Chondrocyte (in vitro differentiated cells): Measurements from ENCODE around the gene ITGA6. TPM values are rescaled to one million over a fixed set of nuclear protein-coding genes. Genes with fewer than 3 reads are reported as not detected.

Experiments
- DNase-seq: peaks from one replicate; pipeline ENCODE4 v3.0.0; 2021; ENCODE audit warnings: mixed read lengths, low spot score
- H3K27ac Mint-ChIP-seq: one replicate; pipeline ENCODE4 v1.8.0; 2021; ENCODE audit warnings: mild to moderate bottlenecking, moderate library complexity, mixed read lengths; ENCODE audit not compliant: unreplicated experiment
- H3K27me3 Mint-ChIP-seq: 2 replicates; pipeline ENCODE4 v1.8.0; 2021; ENCODE audit warnings: low read depth, mixed read lengths
- H3K36me3 Mint-ChIP-seq: 2 replicates; pipeline ENCODE4 v1.8.0; 2021; ENCODE audit warnings: low read depth, mixed read lengths
- H3K4me1 Mint-ChIP-seq: 2 replicates; pipeline ENCODE4 v1.8.0; 2021; ENCODE audit warnings: low read depth, mild to moderate bottlenecking, mixed read lengths
- H3K4me3 Mint-ChIP-seq: one replicate; pipeline ENCODE4 v1.8.0; 2021; ENCODE audit warnings: mild to moderate bottlenecking, moderate library complexity, mixed read lengths; ENCODE audit not compliant: unreplicated experiment
- H3K9me3 Mint-ChIP-seq: 2 replicates; pipeline ENCODE4 v1.8.0; 2021; ENCODE audit warnings: low read depth, mixed read lengths
- total RNA-seq: library from RNA; stranded (reverse); gene quantifications from 3 replicates; pipeline ENCODE4 v1.2.1, GENCODE V29; 2021
- TF ChIP-seq, protein P1 (sequence below): fragments of 200-600 bp; sonication (generic); IDR thresholded peaks from 2 replicates; pipeline ENCODE4 v1.5.0; 2021; ENCODE audit warnings: antibody characterized with exemption, mild to moderate bottlenecking, moderate library complexity

Gene ITGA6
- total RNA-seq, 1 donor from 2014 or later = 5.0 TPM

DNA sequence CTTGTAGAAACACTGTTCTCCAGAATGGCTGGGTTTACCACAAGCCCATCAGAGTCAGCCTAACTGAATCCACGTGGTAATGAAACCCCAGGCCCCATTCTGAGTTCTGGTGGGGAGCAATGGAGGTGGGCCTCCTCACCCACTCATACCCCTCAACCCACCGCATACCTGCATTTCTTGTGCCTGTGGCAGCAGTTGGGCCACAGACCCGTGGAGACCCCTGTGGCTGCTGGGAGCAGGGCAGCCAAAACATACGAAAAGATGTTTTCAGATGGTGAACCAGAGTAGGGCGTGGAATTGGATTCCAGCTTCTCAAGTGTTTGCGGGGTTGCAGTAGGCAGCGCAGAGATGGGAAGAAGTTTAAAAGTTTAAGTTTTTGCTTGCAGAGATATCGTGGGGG, 51.0 kb downstream of the ITGA6 start:
- H3K4me1 Mint-ChIP-seq = peaks cover 14% of the 10 kb centered on the region
- TF ChIP-seq, protein P1, sequence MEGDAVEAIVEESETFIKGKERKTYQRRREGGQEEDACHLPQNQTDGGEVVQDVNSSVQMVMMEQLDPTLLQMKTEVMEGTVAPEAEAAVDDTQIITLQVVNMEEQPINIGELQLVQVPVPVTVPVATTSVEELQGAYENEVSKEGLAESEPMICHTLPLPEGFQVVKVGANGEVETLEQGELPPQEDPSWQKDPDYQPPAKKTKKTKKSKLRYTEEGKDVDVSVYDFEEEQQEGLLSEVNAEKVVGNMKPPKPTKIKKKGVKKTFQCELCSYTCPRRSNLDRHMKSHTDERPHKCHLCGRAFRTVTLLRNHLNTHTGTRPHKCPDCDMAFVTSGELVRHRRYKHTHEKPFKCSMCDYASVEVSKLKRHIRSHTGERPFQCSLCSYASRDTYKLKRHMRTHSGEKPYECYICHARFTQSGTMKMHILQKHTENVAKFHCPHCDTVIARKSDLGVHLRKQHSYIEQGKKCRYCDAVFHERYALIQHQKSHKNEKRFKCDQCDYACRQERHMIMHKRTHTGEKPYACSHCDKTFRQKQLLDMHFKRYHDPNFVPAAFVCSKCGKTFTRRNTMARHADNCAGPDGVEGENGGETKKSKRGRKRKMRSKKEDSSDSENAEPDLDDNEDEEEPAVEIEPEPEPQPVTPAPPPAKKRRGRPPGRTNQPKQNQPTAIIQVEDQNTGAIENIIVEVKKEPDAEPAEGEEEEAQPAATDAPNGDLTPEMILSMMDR = no peak
- no peaks in the 10 kb centered on the region for H3K27me3 Mint-ChIP-seq
- DNase-seq = no peak
- H3K9me3 Mint-ChIP-seq = no peaks in the 10 kb centered on the region
- H3K4me3 Mint-ChIP-seq = no peak overlapping the region
- H3K27ac Mint-ChIP-seq = no peak overlapping the region
- H3K36me3 Mint-ChIP-seq = no peaks in the 10 kb centered on the region

DNA sequence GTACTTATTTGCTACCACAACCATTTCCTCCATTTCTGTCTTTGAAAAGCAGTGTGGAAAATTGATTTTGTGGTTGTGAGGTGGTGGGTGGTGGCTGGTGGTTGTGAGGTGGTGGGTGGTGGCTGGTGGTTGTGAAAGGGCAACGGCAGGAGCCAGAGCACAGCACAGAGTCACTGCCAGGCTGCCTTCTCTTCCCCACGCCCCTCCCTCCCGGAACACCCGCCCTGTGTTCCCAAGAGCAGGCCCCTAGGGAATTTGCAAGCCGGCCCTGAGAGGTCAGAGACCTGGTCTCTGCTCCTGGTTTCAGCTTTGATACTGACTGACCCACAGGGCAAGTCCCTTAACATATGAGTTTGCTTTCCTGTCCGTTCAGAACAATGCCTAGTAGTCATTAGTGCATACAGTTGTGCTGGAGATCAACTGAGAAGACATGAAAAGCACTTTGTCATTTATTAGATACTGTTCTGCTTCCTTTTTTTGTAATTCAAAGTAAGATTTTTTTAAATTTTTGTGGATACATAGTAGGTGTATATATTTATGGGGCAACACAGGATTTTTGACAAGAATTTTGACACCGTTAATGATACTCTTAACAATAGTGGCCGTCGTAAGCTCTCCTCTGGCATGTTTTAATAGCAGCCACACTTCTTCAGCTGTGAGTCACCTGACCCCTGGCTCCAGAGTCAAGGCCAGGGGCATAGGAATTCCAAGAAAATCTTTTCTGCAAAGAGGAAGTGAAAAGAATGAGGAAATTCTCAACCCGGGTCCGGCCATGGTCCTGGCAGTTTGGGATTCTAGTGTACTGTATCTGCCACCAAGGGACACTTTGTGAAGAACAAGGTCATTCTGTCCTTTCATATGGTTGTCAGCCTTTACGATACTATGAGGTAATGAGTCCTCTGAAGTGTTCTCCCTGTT, 53.2 kb downstream of the ITGA6 start:
- TF ChIP-seq, protein P1 = no peak
- H3K4me3 Mint-ChIP-seq = no peak overlapping the region
- H3K36me3 Mint-ChIP-seq = no peaks in the 10 kb centered on the region
- H3K27me3 Mint-ChIP-seq = no peaks in the 10 kb centered on the region
- no peak for DNase-seq
- H3K4me1 Mint-ChIP-seq = peaks cover 14% of the 10 kb centered on the region
- no peaks in the 10 kb centered on the region for H3K9me3 Mint-ChIP-seq
- H3K27ac Mint-ChIP-seq = peak overlapping the region; percentile 43

DNA sequence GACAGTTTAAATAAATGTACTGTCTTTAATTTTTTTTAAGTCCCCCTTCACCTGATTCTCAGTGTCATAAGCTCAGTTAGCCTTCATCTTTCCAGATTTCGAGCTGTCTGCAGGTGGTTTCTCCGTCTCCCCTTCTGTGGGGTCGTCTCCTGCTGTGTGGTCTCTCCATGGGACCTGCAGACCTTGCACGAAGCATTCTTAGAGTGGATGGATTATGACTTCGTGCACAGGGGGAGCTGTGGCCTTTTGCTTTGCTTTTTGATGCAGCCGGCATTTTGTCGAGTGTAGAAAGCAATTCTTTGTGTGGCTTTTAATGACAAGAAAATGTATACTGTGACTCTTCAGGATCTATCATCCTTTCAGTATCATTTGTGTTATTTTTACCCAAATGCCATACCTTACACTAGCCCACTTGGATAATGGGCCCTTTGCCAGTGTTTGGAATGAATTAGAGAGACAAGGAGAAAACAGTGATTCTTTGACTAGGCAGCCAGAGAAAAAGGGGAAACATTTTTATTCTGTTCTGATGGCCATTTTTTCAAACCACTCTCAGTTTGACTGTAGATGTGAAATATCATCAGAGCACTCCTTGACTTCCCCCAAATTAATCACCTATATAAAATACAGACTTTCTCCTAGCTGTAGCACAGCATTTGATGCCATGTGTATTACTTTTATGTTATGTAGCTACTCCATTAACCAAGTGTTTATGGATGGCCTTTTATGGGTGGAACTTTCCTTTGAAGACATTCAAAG, 54.3 kb downstream of the ITGA6 start:
- no peak for DNase-seq
- Mint-ChIP-seq H3K27me3 (no peaks in the 10 kb centered on the region), H3K4me3 (no peak overlapping the region), H3K36me3 (no peaks in the 10 kb centered on the region), H3K27ac (no peak overlapping the region), H3K9me3 (no peaks in the 10 kb centered on the region), H3K4me1 (peaks cover 14% of the 10 kb centered on the region)
- TF ChIP-seq, protein P1 = peak; percentile 47

DNA sequence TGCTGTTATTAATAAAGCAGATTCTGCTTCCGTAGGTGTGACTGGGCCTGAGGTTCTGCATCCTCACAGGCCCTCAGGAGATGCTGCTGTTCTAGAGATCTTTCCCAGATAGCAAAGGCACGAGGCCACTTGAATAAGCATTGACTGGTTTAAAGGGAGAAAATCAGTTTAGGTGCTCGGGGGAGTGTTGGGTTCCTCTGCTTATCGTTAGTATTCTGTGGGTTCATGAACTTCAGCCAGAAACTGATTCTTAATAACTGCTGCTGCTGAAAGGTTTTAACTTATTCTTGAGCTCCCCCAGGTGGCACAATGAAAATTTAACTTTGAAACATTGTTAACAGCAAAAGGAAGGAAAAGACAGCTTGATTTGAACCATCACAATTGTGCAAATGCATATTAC, 56.9 kb downstream of the ITGA6 start:
- no peaks in the 10 kb centered on the region for H3K27me3 Mint-ChIP-seq
- TF ChIP-seq, protein P1 = peak; percentile 78
- no peak for DNase-seq
- H3K27ac Mint-ChIP-seq = no peak overlapping the region
- H3K9me3 Mint-ChIP-seq = no peaks in the 10 kb centered on the region
- H3K4me1 Mint-ChIP-seq = peaks cover 14% of the 10 kb centered on the region
- H3K4me3 Mint-ChIP-seq = no peak overlapping the region
- peaks cover 4% of the 10 kb centered on the region for H3K36me3 Mint-ChIP-seq

DNA sequence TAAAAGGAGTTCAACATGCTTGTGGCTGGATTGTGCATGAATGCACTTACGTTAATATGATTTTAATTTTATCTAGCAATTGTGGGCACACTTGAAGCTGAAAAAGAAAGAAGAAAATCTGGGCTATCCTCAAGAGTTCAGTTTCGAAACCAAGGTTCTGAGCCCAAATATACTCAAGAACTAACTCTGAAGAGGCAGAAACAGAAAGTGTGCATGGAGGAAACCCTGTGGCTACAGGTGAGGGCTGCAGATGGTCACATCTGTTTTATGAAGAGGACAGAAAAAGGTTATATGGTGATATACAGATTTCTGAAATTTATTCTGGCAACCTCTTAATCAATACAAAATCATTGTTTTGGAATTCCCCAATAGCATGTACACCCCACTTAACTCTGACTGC, 57.3 kb downstream of the ITGA6 start:
- TF ChIP-seq, protein P1 = peak; percentile 41
- Mint-ChIP-seq H3K27me3 (no peaks in the 10 kb centered on the region), H3K9me3 (no peaks in the 10 kb centered on the region), H3K4me3 (no peak overlapping the region), H3K27ac (no peak overlapping the region), H3K4me1 (peaks cover 14% of the 10 kb centered on the region), H3K36me3 (peaks cover 4% of the 10 kb centered on the region)
- no peak for DNase-seq
